Stimulated activated CD8-positive, alpha-beta memory T cell treated with anti-CD3 and anti-CD28 coated beads, Interleukin-7, amount 100 ng/mL, for 4 hours (primary cell): Measurements from ENCODE around the gene AGPAT3.

ENCODE experiments used
- DNase-seq, 2 donors: peaks; one replicate each; pipeline ENCODE4 v3.0.0-alpha.2; 2020; ENCODE audit warnings: low read depth in 2 of 2

Gene AGPAT3

GRCh38 chr21:43954042-43954441 lies 89.0 kb downstream of the AGPAT3 start:
- DNase-seq: no peak

- DNase-seq: no peak
These were observed 89.9 kb downstream of the AGPAT3 start for GRCh38 chr21:43954896-43955295.

- DNase-seq: no peak
These were observed 91.1 kb downstream of the AGPAT3 start for GRCh38 chr21:43956019-43956669.

GRCh38 chr21:43956670-43957035 lies 91.6 kb downstream of the AGPAT3 start:
- DNase-seq: no peak

- DNase-seq: no peak
These were observed 92.1 kb downstream of the AGPAT3 start for GRCh38 chr21:43957128-43957571.

- DNase-seq: no peak
These were observed 92.8 kb downstream of the AGPAT3 start for GRCh38 chr21:43957611-43958362.

- no peak for DNase-seq
These were observed 93.5 kb downstream of the AGPAT3 start for GRCh38 chr21:43958364-43959158.

- no peak for DNase-seq
These were observed 94.5 kb downstream of the AGPAT3 start for GRCh38 chr21:43959231-43960116.

- DNase-seq: no peak
These were observed 96.4 kb downstream of the AGPAT3 start for GRCh38 chr21:43961382-43961909.

- DNase-seq: no peak
These were observed 101.0 kb downstream of the AGPAT3 start for GRCh38 chr21:43965911-43966585.

GRCh38 chr21:43966946-43967512 lies 102.0 kb downstream of the AGPAT3 start:
- no peak for DNase-seq

- DNase-seq: no peak
These were observed 103.0 kb downstream of the AGPAT3 start for GRCh38 chr21:43967981-43968380.

GRCh38 chr21:43968410-43969114 lies 103.5 kb downstream of the AGPAT3 start:
- DNase-seq: no peak

- no peak for DNase-seq
These were observed 104.1 kb downstream of the AGPAT3 start for GRCh38 chr21:43969115-43969444.

GRCh38 chr21:43970551-43970950 lies 105.5 kb downstream of the AGPAT3 start:
- DNase-seq: no peak

GRCh38 chr21:43971201-43971991 lies 106.4 kb downstream of the AGPAT3 start:
- DNase-seq: no peak

- DNase-seq: no peak
These were observed 106.9 kb downstream of the AGPAT3 start for GRCh38 chr21:43971992-43972255.

- no peak for DNase-seq
These were observed 108.0 kb downstream of the AGPAT3 start for GRCh38 chr21:43972850-43973633.

GRCh38 chr21:43973634-43973955 lies 108.6 kb downstream of the AGPAT3 start:
- no peak for DNase-seq
